ENCODE results near the gene KIAA1755.
"Not testable (repeated sequence)": the region's sequence is repeated elsewhere in the genome, so short reads cannot be mapped to it uniquely, and the experiment has no call there.

KIAA1755 gene

GRCh38 chr20:38290829-38291814, 30.6 kb upstream of the KIAA1755 start:
- no peak for DNase-seq

GRCh38 chr20:38286586-38287531, 26.3 kb upstream of the KIAA1755 start:
- DNase-seq: peak; percentile 32

- no peak for DNase-seq
Measured at GRCh38 chr20:38284893-38285444, 24.4 kb upstream of the KIAA1755 start.

GRCh38 chr20:38284066-38284650, 23.6 kb upstream of the KIAA1755 start:
- DNase-seq: not testable (repeated sequence)

GRCh38 chr20:38283236-38283635, 22.7 kb upstream of the KIAA1755 start:
- no peak for DNase-seq

GRCh38 chr20:38281176-38281915, 20.8 kb upstream of the KIAA1755 start:
- DNase-seq: peak; percentile 11

GRCh38 chr20:38278763-38279162, 18.2 kb upstream of the KIAA1755 start:
- DNase-seq: peak; percentile 60

GRCh38 chr20:38278131-38278530, 17.6 kb upstream of the KIAA1755 start:
- DNase-seq: peak; percentile 87

- DNase-seq: no peak
Measured at GRCh38 chr20:38277691-38278090, 17.2 kb upstream of the KIAA1755 start.

GRCh38 chr20:38277285-38277684, 16.8 kb upstream of the KIAA1755 start:
- no peak for DNase-seq

GRCh38 chr20:38275815-38276550, 15.4 kb upstream of the KIAA1755 start:
- peak; percentile 92 for DNase-seq

- no peak for DNase-seq
Measured at GRCh38 chr20:38272961-38273360, 12.4 kb upstream of the KIAA1755 start.

- DNase-seq: no peak
Measured at GRCh38 chr20:38272398-38272797, 11.9 kb upstream of the KIAA1755 start.

GRCh38 chr20:38271608-38272120, 11.1 kb upstream of the KIAA1755 start:
- no peak for DNase-seq

GRCh38 chr20:38270869-38271605, 10.5 kb upstream of the KIAA1755 start:
- DNase-seq: peak; percentile 33

GRCh38 chr20:38269715-38270114, 9.2 kb upstream of the KIAA1755 start:
- DNase-seq: no peak

GRCh38 chr20:38269040-38269439, 8.5 kb upstream of the KIAA1755 start:
- DNase-seq: peak; percentile 19

GRCh38 chr20:38267901-38268514, 7.5 kb upstream of the KIAA1755 start:
- DNase-seq: no peak

- DNase-seq: no peak
Measured at GRCh38 chr20:38267296-38267695, 6.8 kb upstream of the KIAA1755 start.

- DNase-seq: peak; percentile 8
Measured at GRCh38 chr20:38266426-38266825, 5.9 kb upstream of the KIAA1755 start.
